Ovary (tissue), 9 donors: ENCODE data around the gene ST6GALNAC2. TPM values are rescaled to one million over a fixed set of nuclear protein-coding genes. Genes with fewer than 3 reads are reported as not detected.

Experiments used
- DNase-seq, 5 donors: peaks; one replicate each; pipeline ENCODE4 v3.0.0-alpha.2; 2019 to 2020
- H3K27ac ChIP-seq, 2 donors: fragments of 200-600 bp; one replicate each; pipeline versions ENCODE4 v1.5.1 to v1.8.0; 2019 to 2022
- H3K27me3 ChIP-seq: fragments of 200-600 bp; one replicate; pipeline ENCODE4 v1.8.0; 2022
- H3K36me3 ChIP-seq: fragments of 200-600 bp; sonication (generic); one replicate; pipeline ENCODE4 v1.5.1; 2019
- H3K4me1 ChIP-seq: one replicate; pipeline ENCODE4 v1.8.1; 2013; ENCODE audit warnings: mild to moderate bottlenecking, moderate library complexity; ENCODE audit not compliant: insufficient read depth
- H3K4me3 ChIP-seq: fragments of 200-600 bp; sonication (generic); one replicate; pipeline ENCODE4 v1.5.1; 2017
- H3K9me3 ChIP-seq, 2 donors: fragments of 200-600 bp in 1 of 2; sonication (generic) in 1 of 2; one replicate each; pipeline versions ENCODE4 v1.5.1 to v1.8.1; 2013 to 2019; ENCODE audit warnings: mild to moderate bottlenecking in 1 of 2, moderate library complexity in 1 of 2
- EP300 ChIP-seq: sonication (generic); formaldehyde crosslinking; IDR thresholded peaks from one replicate; pipeline ENCODE4 v1.6.1; 2017; ENCODE audit warnings: antibody characterized with exemption
- POLR2A ChIP-seq: fragments of 450-650 bp; IDR thresholded peaks from one replicate; pipeline ENCODE4 v1.6.1; 2017; ENCODE audit warnings: antibody characterized with exemption, mild to moderate bottlenecking, moderate library complexity
- WGBS, 3 donors: extraction: QIAGEN DNeasy Blood & Tissue Kit in 1 of 3; methylation state at CpG; one replicate each; pipeline versions ENCODE4 v1.1.5 to v1.1.7; 2013 to 2017; 5-methylcytosine and 5-hydroxymethylcytosine counted together
- intact Hi-C, 4 donors: fragments of 100-400 bp; cut with DNase I; formaldehyde crosslinking; loops; one replicate each; pipeline versions ENCODE4 v1.11.0 to v1.15.1; 2022 to 2023
- polyA plus RNA-seq, 2 donors: library from polyadenylated mRNA; stranded (reverse); fragments of 200-250 nt in 1 of 2; fragments of 350-450 nt in 1 of 2; fragmentation: Illumina TruSeq in 1 of 2; extraction: RNeasy Lipid Tissue Mini Kit (QIAGEN cat#74804) in 1 of 2; gene quantifications; one replicate each; pipeline ENCODE4 v1.2.3, GENCODE V29; 2013 to 2014
- total RNA-seq, 7 donors: library from RNA; depleted of rRNA in 2 of 7; stranded (reverse); fragments of >200 nt in 2 of 7; fragmentation: NEBNext Ultra II Directional in 3 of 7; extraction: Animal tissue kit (Norgen Biotek cat#: 25700) in 3 of 7; gene quantifications; one replicate each; pipeline versions ENCODE4 v1.1.0 to v1.2.4, GENCODE V29; 2016 to 2023
- TF ChIP-seq, protein P1 (sequence below), 3 donors: fragments of 450-650 bp in 2 of 3; fragments of 200-600 bp in 1 of 3; IDR thresholded peaks; one replicate each; pipeline versions ENCODE4 v1.5.1 to v1.8.0; 2016 to 2022; ENCODE audit warnings: antibody characterized with exemption in 3 of 3, mild to moderate bottlenecking in 1 of 3
- donor health status: DM: no; HTN: no; CAD: no; lungs with moderate emphysema.
- donor health status: DM: no; HTN: no; CAD: no.
- donor health status: Bipolar disorder and iron deficiency.
- donor health status: DM: yes; HTN: yes; CAD: no.
- donor health status: DM: no; HTN: no; CAD: no.
- donor health status: DM: yes; HTN: yes; CAD: no.

ST6GALNAC2 gene
- total and polyA plus RNA-seq, 9 donors = 1.4 to 61.6 (median 4.9) TPM

DNA sequence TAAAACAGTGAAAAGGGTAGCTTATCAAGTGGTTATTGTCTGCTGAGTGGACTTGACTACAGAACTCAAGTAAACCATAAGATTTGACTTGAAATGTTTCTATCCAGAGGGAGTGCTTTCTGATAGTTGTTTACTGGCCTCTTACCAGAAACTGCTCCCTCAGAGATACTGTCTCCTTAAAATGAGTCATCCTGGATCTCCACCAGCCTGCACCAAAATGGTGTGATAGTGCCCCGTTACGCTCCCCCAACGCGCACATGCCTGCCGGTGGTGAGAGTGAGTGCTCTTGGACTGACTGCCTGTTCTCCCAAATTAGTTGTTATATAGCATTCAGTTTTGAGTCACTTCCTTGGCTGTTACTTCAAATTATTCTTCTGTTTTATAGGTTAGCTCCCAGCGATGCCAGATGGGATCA, 22.9 kb downstream of the ST6GALNAC2 start:
- Histone ChIP-seq H3K4me3 (no peak overlapping the region), H3K27me3 (no peaks in the 10 kb centered on the region), H3K27ac (no peak overlapping the region), H3K4me1 (peaks cover 24% of the 10 kb centered on the region), H3K36me3 (no peaks in the 10 kb centered on the region), H3K9me3 (no peaks in the 10 kb centered on the region)
- WGBS, 3 donors = 10 to 28% (median 17%) methylated on average over 6 of the region's 6 CpGs
- no peak for TF ChIP-seq EP300
- no peak for TF ChIP-seq POLR2A
- TF ChIP-seq, protein P1, sequence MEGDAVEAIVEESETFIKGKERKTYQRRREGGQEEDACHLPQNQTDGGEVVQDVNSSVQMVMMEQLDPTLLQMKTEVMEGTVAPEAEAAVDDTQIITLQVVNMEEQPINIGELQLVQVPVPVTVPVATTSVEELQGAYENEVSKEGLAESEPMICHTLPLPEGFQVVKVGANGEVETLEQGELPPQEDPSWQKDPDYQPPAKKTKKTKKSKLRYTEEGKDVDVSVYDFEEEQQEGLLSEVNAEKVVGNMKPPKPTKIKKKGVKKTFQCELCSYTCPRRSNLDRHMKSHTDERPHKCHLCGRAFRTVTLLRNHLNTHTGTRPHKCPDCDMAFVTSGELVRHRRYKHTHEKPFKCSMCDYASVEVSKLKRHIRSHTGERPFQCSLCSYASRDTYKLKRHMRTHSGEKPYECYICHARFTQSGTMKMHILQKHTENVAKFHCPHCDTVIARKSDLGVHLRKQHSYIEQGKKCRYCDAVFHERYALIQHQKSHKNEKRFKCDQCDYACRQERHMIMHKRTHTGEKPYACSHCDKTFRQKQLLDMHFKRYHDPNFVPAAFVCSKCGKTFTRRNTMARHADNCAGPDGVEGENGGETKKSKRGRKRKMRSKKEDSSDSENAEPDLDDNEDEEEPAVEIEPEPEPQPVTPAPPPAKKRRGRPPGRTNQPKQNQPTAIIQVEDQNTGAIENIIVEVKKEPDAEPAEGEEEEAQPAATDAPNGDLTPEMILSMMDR (IDR thresholded peaks at IDR 0.05) = no peak
- peak; percentile 70 to 75 (median 73) for DNase-seq
- intact Hi-C loops = loop anchor here in 1 of 4 donors (5.0 kb wide), 1 partner anchor 1770 kb away; no protein-coding TSS in a partner anchor

DNA sequence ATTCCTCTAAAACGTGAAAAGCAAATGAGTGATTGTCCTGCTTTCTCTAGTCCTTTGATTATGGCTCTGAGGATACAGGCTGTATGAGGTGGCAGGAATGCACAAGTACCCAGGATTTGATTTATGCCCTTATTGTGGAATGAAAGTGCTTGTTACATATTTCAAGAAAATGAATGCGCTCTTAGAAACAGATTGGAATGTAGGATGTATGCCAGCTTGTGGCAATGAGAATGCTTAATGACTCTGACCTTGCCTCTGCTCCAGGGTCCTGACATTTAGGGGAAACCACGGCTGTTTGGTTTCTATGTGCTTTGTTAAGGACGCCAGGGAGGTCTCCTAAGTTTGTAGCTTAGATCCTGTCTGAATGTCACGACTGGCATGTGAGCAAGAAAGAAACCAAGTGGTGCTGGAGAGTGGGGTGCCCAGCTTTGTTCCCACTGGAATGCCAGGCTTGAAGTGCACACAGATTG, 23.8 kb downstream of the ST6GALNAC2 start:
- Histone ChIP-seq H3K36me3 (no peaks in the 10 kb centered on the region), H3K27ac (peak overlapping the region in 1 of 2 donors; percentile 36), H3K4me1 (peaks cover 24% of the 10 kb centered on the region), H3K27me3 (no peaks in the 10 kb centered on the region), H3K9me3 (no peaks in the 10 kb centered on the region), H3K4me3 (no peak overlapping the region)
- WGBS, 3 donors = 13 to 27% (median 16%) methylated on average over 5 of the region's 5 CpGs
- no peak for DNase-seq
- TF ChIP-seq POLR2A = no peak
- no peak for TF ChIP-seq EP300
- TF ChIP-seq, protein P1 (IDR thresholded peaks at IDR 0.05) = no peak
- intact Hi-C loops = loop anchor here in 1 of 4 donors (5.0 kb wide), 1 partner anchor 1770 kb away; no protein-coding TSS in a partner anchor

DNA sequence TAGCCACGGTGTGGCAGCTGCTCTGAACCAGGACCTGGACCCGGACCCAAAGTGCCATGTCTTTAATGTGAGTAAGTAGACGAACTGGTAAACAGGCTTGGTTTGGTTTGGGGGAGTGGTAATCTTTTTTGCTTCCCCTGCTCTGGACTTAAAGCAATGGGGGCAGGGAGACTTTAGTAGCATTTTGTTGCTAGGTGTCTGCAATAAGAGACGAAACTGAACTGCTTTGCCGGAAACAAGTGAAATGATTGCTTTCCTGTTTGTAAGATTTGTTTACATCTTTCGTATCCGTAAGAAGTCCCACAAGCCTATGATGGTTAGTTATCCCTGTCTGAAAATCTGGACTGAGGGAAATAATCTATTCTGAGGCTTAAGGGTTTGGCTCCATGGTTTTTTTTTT, 24.3 kb downstream of the ST6GALNAC2 start:
- no peaks in the 10 kb centered on the region for H3K27me3 ChIP-seq
- H3K36me3 ChIP-seq = no peaks in the 10 kb centered on the region
- peaks cover 26% of the 10 kb centered on the region for H3K4me1 ChIP-seq
- H3K27ac ChIP-seq = peak overlapping the region in 1 of 2 donors; percentile 36
- H3K4me3 ChIP-seq = no peak overlapping the region
- no peaks in the 10 kb centered on the region for H3K9me3 ChIP-seq
- TF ChIP-seq POLR2A (no peak), EP300 (no peak)
- TF ChIP-seq, protein P1 (IDR thresholded peaks at IDR 0.05) = no peak
- no peak for DNase-seq
- intact Hi-C loops = loop anchor here in 1 of 4 donors (5.0 kb wide), 1 partner anchor 1771 kb away; no protein-coding TSS in a partner anchor
- WGBS, 3 donors = 22 to 48% (median 23%) methylated on average over 7 of the region's 7 CpGs

DNA sequence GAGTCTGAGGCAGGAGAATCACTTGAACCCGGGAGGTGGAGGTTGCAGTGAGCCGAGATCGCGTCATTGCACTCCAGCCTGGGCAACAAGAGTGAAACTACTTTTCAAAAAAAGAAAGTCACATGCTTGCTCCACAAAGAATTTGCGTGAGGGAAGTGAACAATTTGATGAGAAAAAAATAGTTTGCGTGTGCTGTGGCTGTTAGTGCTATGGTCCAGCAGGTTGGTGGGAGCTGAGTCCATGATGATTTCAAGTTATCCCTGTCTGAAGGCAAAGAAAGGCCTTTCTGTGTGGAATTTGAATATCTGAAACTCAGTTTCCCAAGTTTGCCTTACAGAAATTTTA, 24.8 kb downstream of the ST6GALNAC2 start:
- intact Hi-C loops = loop anchor here in 1 of 4 donors (5.0 kb wide), 1 partner anchor 1771 kb away; no protein-coding TSS in a partner anchor
- no peak for DNase-seq
- Histone ChIP-seq H3K9me3 (no peaks in the 10 kb centered on the region), H3K36me3 (no peaks in the 10 kb centered on the region), H3K4me3 (no peak overlapping the region), H3K4me1 (peaks cover 26% of the 10 kb centered on the region), H3K27ac (peak overlapping the region in 1 of 2 donors; percentile 36), H3K27me3 (no peaks in the 10 kb centered on the region)
- 54 to 71% (median 57%) methylated on average over 6 of the region's 6 CpGs for WGBS, 3 donors
- TF ChIP-seq EP300 = no peak
- TF ChIP-seq, protein P1 (IDR thresholded peaks at IDR 0.05) = no peak
- TF ChIP-seq POLR2A = no peak
